Calu3 (cell line): Measurements from ENCODE around the gene SHISA6. TPM values are rescaled to one million over a fixed set of nuclear protein-coding genes. Genes with fewer than 3 reads are reported as not detected.

ENCODE experiments used
- BruUV-seq: library from RNA; stranded (reverse); fragments of 400-500 nt; replicated peaks from 2 replicates; lab custom pipeline; 2021; lab: Mats Ljungman, UMichigan
- CTCF ChIA-PET: fragments of 300-600 bp; sonication (Branson Sonifier 250); formaldehyde crosslinking; loops from one replicate; lab custom pipeline; 2022; ENCODE audit warnings: antibody characterized with exemption; lab: Charles Lee
- DNase-seq: peaks from one replicate; pipeline ENCODE4 v3.0.0; 2022
- H3K27ac Mint-ChIP-seq: one replicate; pipeline ENCODE4 v1.8.0; 2022; ENCODE audit warnings: mixed read lengths; ENCODE audit not compliant: unreplicated experiment
- H3K27me3 Mint-ChIP-seq: one replicate; pipeline ENCODE4 v1.8.0; 2022; ENCODE audit warnings: mixed read lengths; ENCODE audit not compliant: unreplicated experiment
- H3K36me3 Mint-ChIP-seq: one replicate; pipeline ENCODE4 v1.8.0; 2022; ENCODE audit warnings: mild to moderate bottlenecking, moderate library complexity, mixed read lengths; ENCODE audit not compliant: insufficient read depth, unreplicated experiment
- H3K4me1 Mint-ChIP-seq: one replicate; pipeline ENCODE4 v1.8.0; 2022; ENCODE audit warnings: mild to moderate bottlenecking, low read depth, mixed read lengths; ENCODE audit not compliant: unreplicated experiment
- H3K4me3 Mint-ChIP-seq: one replicate; pipeline ENCODE4 v1.8.0; 2022; ENCODE audit warnings: mild to moderate bottlenecking, low read depth, moderate library complexity, mixed read lengths; ENCODE audit not compliant: unreplicated experiment
- H3K9me3 Mint-ChIP-seq: one replicate; pipeline ENCODE4 v1.8.0; 2022; ENCODE audit warnings: low read depth, mixed read lengths; ENCODE audit not compliant: unreplicated experiment
- intact Hi-C: fragments of 100-400 bp; cut with micrococcal nuclease; formaldehyde crosslinking; loops from one replicate; pipeline ENCODE4 v1.10.0; 2022; ENCODE audit not compliant: unreplicated experiment
- total RNA-seq: library from RNA; stranded (reverse); gene quantifications from 2 replicates; pipeline ENCODE4 v1.2.3, GENCODE V29; 2022
- TF ChIP-seq, protein P1 (sequence below): fragments of 200-600 bp; IDR thresholded peaks from one replicate; pipeline ENCODE4 v1.8.0; 2022; ENCODE audit warnings: antibody characterized with exemption; ENCODE audit not compliant: unreplicated experiment

Gene SHISA6
- total RNA-seq, 1 experiment from 2014 or later = not detected

DNA sequence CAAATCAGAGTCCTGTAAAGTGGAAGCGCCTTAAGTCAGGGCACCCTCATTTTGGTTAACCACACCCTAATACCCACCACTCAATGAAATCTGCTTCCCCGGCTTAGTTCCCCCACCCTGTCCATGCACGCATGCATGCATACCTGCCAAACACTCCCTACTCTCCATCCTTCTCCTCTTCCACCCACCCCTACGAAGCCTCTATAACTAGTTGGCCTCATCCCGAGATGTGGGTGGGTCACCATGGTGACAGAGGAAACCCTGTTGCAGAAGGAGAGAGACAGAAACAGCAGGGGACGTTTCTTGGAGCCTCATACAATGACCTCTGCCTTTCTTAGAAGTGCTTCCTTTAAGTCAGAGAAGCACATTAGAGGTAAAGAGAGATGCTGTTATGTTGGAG lies 310.4 kb downstream of the SHISA6 start:
- DNase-seq = no peak
- CTCF ChIA-PET = no interaction called here
- H3K27me3 Mint-ChIP-seq = peaks cover 14% of the 10 kb centered on the region
- TF ChIP-seq, protein P1, sequence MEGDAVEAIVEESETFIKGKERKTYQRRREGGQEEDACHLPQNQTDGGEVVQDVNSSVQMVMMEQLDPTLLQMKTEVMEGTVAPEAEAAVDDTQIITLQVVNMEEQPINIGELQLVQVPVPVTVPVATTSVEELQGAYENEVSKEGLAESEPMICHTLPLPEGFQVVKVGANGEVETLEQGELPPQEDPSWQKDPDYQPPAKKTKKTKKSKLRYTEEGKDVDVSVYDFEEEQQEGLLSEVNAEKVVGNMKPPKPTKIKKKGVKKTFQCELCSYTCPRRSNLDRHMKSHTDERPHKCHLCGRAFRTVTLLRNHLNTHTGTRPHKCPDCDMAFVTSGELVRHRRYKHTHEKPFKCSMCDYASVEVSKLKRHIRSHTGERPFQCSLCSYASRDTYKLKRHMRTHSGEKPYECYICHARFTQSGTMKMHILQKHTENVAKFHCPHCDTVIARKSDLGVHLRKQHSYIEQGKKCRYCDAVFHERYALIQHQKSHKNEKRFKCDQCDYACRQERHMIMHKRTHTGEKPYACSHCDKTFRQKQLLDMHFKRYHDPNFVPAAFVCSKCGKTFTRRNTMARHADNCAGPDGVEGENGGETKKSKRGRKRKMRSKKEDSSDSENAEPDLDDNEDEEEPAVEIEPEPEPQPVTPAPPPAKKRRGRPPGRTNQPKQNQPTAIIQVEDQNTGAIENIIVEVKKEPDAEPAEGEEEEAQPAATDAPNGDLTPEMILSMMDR = no peak
- H3K9me3 Mint-ChIP-seq = peaks cover 5% of the 10 kb centered on the region
- no peaks in the 10 kb centered on the region for H3K36me3 Mint-ChIP-seq
- intact Hi-C loops = no loop called here
- no peaks in the 10 kb centered on the region for H3K4me1 Mint-ChIP-seq
- no peak overlapping the region for H3K27ac Mint-ChIP-seq
- no peak overlapping the region for H3K4me3 Mint-ChIP-seq
- no TSS peak for BruUV-seq

DNA sequence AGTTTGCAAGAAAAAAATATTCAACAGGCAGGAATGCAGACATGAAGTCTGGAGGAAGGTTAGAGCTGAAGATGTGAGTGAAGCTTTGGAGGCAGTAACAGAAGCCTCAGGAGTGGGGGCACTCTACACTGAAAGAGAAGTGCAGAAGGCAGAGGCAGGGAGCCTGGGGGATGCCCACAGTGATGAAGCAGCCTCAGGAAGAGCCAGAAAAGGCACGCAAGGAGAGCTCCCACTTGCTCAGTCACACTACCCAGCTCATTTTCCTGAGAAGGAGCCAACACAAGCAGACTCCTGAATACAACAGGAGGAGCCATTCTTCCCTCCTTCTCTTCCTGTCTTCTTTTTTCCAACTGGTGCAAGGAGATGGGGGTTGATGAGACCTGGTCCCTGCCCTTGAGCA lies 312.1 kb downstream of the SHISA6 start:
- Mint-ChIP-seq H3K4me1 (no peaks in the 10 kb centered on the region), H3K27ac (no peak overlapping the region), H3K9me3 (peaks cover 5% of the 10 kb centered on the region), H3K4me3 (no peak overlapping the region), H3K27me3 (peaks cover 14% of the 10 kb centered on the region), H3K36me3 (no peaks in the 10 kb centered on the region)
- DNase-seq = no peak
- intact Hi-C loops = no loop called here
- BruUV-seq = no TSS peak
- TF ChIP-seq, protein P1 = no peak
- CTCF ChIA-PET = no interaction called here

DNA sequence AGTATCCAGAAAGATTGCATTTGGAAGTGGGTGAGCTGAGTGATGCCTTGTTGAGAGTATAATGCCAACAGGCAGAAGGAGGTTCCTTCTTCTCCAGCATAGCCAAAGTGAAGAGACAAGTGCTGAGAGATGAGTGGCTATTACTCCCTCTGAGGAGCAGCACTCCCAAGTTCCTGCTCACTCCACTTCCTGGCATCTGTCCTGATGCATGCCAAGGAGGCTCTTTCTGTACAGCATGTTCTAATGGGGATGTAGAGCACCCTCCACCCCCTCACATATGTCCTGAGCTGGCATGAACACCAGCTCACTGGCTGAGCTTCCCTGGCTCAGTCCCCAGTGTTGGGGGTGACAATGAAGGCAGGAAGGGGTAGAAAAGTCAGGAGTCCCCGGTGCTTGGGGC lies 313.0 kb downstream of the SHISA6 start:
- CTCF ChIA-PET = no interaction called here
- intact Hi-C loops = no loop called here
- H3K27ac Mint-ChIP-seq = no peak overlapping the region
- H3K36me3 Mint-ChIP-seq = no peaks in the 10 kb centered on the region
- H3K4me3 Mint-ChIP-seq = no peak overlapping the region
- no peak for DNase-seq
- no peaks in the 10 kb centered on the region for H3K4me1 Mint-ChIP-seq
- TF ChIP-seq, protein P1 = no peak
- no TSS peak for BruUV-seq
- peaks cover 14% of the 10 kb centered on the region for H3K27me3 Mint-ChIP-seq
- peaks cover 5% of the 10 kb centered on the region for H3K9me3 Mint-ChIP-seq

DNA sequence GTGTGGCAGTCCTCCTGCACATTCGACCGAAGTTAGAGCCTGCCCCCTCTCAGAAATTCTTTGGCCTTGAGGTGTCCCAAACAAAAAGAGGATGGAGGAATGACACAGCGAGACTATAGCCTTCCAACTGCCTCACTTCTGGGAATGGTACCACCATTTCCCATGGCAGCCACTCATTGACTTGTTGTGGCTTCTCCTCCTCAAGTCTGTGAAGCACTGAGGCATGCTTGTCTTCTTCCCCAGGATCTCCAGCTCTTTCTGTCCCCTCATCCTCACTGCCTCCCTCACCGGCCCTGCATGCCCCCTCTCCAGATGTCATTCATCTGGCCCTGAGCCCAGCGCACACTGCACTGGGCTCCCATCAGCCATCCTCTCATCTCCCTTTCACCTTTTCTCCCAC lies 313.5 kb downstream of the SHISA6 start:
- BruUV-seq = no TSS peak
- H3K27ac Mint-ChIP-seq = no peak overlapping the region
- TF ChIP-seq, protein P1 = no peak
- H3K4me1 Mint-ChIP-seq = no peaks in the 10 kb centered on the region
- intact Hi-C loops = no loop called here
- peaks cover 5% of the 10 kb centered on the region for H3K9me3 Mint-ChIP-seq
- no peaks in the 10 kb centered on the region for H3K36me3 Mint-ChIP-seq
- no peak overlapping the region for H3K4me3 Mint-ChIP-seq
- CTCF ChIA-PET = no interaction called here
- DNase-seq = no peak
- peaks cover 14% of the 10 kb centered on the region for H3K27me3 Mint-ChIP-seq
